Measurements from ENCODE around the gene CATSPERE.
"Not testable (repeated sequence)": the region's sequence is repeated elsewhere in the genome, so short reads cannot be mapped to it uniquely, and the experiment has no call there.

The CATSPERE gene

GRCh38 chr1:244556263-244556662 is 95.2 kb downstream of the CATSPERE start:
- H3K4me3 ChIP-seq (ENCODE audit: low read depth, low read length): no peak overlapping the region
- TF ChIP-seq, protein P1, sequence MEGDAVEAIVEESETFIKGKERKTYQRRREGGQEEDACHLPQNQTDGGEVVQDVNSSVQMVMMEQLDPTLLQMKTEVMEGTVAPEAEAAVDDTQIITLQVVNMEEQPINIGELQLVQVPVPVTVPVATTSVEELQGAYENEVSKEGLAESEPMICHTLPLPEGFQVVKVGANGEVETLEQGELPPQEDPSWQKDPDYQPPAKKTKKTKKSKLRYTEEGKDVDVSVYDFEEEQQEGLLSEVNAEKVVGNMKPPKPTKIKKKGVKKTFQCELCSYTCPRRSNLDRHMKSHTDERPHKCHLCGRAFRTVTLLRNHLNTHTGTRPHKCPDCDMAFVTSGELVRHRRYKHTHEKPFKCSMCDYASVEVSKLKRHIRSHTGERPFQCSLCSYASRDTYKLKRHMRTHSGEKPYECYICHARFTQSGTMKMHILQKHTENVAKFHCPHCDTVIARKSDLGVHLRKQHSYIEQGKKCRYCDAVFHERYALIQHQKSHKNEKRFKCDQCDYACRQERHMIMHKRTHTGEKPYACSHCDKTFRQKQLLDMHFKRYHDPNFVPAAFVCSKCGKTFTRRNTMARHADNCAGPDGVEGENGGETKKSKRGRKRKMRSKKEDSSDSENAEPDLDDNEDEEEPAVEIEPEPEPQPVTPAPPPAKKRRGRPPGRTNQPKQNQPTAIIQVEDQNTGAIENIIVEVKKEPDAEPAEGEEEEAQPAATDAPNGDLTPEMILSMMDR (IDR thresholded peaks at IDR 0.05; ENCODE audit: low read depth, low read length): no peak

DNA sequence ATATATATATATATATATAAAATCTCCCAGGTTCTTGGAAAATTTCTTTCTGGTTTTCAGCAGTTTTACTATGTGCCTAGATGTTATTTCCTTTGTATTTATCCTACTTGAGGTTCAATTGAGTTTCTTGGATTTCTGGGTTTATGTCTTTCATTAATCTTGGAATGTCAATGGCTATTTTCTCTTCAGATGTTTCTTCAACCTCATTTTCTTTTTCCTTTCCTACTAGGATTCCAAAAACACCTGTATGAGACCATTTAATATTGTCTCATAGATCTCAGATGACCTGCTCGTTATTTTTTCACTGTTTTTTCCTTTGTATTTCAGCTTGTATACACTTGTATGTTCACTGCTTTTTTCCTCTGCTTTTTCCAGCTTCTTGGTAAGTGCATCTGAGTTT is 96.5 kb downstream of the CATSPERE start:
- TF ChIP-seq, protein P1 (IDR thresholded peaks at IDR 0.05; ENCODE audit: low read depth, low read length): no peak
- H3K4me3 ChIP-seq (ENCODE audit: low read depth, low read length): no peak overlapping the region

GRCh38 chr1:244559561-244559960 is 98.5 kb downstream of the CATSPERE start:
- TF ChIP-seq, protein P1 (IDR thresholded peaks at IDR 0.05; ENCODE audit: low read depth, low read length): no peak
- H3K4me3 ChIP-seq (ENCODE audit: low read depth, low read length): no peak overlapping the region

DNA sequence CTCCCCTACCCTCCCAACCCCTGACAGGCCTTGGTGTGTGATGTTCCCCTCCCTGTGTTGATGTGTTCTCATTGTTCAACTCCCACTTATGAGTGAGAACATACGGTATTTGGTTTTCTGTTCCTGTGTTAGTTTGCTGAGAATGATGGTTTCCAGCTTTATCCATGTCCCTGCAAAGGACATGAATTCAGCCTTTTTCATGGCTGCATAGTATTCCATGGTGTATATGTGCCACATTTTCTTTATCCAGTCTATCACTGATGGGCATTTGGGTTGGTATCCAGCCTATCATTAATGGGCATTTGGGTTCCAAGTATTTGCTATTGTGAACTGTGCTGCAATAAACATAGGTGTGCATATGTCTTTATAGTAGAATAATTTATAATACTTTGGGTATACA is 101.8 kb downstream of the CATSPERE start:
- H3K4me3 ChIP-seq (ENCODE audit: low read depth, low read length): not testable (repeated sequence)

GRCh38 chr1:244573768-244574167 is 112.7 kb downstream of the CATSPERE start:
- no peak overlapping the region for H3K4me3 ChIP-seq (ENCODE audit: low read depth, low read length)
- TF ChIP-seq, protein P1 (IDR thresholded peaks at IDR 0.05; ENCODE audit: low read depth, low read length): no peak

DNA sequence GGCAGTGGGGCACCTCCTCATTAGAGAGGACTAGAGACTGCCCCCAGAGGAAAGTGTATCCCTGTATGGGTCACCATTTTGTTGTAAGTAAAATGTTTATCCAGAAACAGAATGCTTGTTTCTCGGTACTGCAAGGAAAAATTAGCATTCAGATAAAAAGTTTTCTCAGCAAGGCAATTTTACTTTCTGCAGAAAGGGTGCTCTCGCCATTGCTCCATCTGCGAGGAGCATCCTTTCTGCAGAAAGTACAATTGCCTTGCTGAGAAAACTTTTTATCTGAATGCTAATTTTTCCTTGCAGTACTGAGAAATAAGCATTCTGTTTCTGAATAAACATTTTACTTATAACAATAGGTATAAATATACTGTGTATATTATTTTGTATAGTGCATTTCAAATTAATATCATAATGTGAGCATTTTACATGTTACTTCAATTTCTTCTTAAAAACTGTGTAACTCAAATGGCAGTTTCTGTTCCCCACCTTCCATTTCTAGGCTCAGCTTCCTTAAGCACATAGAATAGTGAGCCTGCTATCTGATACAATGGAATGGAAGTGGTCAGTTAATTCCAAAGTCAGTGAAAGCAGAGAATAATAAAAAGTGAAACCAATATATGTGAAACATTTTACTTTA is 115.3 kb downstream of the CATSPERE start:
- TF ChIP-seq, protein P1 (IDR thresholded peaks at IDR 0.05; ENCODE audit: low read depth, low read length): no peak
- no peak overlapping the region for H3K4me3 ChIP-seq (ENCODE audit: low read depth, low read length)

GRCh38 chr1:244578205-244578604 is 117.1 kb downstream of the CATSPERE start:
- H3K4me3 ChIP-seq (ENCODE audit: low read depth, low read length): not testable (repeated sequence)

DNA sequence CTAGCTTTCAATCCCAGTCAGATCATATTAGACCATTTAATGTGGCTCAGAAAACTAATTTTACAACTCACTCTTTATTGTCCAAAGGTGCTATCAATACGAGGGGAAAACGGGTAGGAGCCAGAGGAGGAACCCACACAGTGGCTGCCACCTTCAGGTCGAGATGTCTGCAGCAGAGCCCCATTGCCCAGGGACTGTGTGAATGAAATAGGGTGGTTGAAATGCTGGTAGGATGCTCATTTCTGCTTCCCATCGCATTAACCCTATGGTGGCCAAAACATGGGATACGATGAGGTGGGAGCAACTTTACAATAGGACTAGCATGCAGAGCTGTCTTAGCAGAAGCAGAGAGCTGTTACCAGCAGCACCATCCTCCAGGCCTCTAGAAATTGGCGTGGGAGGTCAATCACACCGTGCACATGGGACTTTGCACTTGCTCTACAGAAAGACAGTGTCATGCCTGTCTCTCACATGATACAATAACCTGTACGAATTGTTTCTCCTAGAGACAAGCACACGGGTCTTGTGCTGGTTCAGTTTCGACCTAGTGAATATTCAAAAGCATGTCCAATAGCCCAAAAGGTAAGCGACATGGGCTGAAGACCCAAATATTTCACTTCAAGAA is 122.4 kb downstream of the CATSPERE start:
- TF ChIP-seq, protein P1 (IDR thresholded peaks at IDR 0.05; ENCODE audit: low read depth, low read length): no peak
- H3K4me3 ChIP-seq (ENCODE audit: low read depth, low read length): no peak overlapping the region

Data from WI38 (cell line).